Mammary epithelial cell (primary cell): ENCODE results near the gene LGR6.

Experiments
- CTCF ChIP-seq, 2 donors: IDR thresholded peaks in 1 of 2; conservative IDR thresholded peaks in 1 of 2; 2 replicates each; pipeline ENCODE4 v1.5.1; 2011 to 2012; ENCODE audit warnings: inconsistent platforms in 2 of 2, low read length in 2 of 2, mild to moderate bottlenecking in 2 of 2, control low read depth in 1 of 2, low read depth in 1 of 2; ENCODE audit not compliant: insufficient read depth in 1 of 2; ENCODE audit errors: extremely low read depth in 1 of 2
- EZH2 ChIP-seq: IDR thresholded peaks from 2 replicates; pipeline ENCODE4 v1.6.1; 2012; ENCODE audit warnings: low read length, inconsistent platforms, borderline replicate concordance

DNA sequence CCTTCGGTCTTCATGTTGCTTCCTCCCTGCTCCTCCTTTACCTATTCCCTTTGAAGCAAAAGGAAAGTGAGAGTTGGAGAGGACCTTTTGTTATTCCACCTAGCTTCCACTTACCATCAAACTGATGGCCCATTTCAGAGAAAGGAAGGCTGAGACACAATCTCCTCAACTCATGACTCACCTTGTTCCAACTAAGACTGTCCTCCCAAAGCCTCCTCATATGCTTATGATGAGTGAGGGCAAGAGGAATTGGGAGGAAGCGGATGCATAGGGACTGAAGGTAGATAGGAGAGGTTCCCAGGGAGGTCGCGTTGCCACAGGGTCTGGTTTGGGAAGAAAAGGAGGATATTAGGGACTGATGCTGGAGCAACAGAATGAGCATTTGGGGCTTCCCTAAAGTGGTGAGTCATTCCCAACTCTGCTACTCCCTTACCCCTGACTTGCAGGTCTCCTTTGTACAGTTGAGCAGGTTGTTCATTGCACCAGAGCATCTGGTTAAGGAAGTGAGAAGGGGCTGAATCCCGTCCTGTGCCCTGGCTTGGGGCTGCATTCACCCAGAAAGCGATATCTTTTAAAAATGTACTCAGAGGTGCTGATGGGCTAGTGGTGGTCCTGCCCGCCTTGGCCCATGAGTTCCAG, 35.0 kb downstream of the LGR6 start:
- TF ChIP-seq CTCF (conservative IDR thresholded peaks at IDR 0.05 in 1 of 2, IDR thresholded peaks at IDR 0.05 in 1 of 2; ENCODE audit: extremely low read depth in 1 of 2, insufficient read depth in 1 of 2, low read depth in 1 of 2, low read length in 2 of 2) = no peak
- no peak for TF ChIP-seq EZH2
